ENCODE results near the gene SRPX2. TPM values are rescaled to one million over a fixed set of nuclear protein-coding genes. Genes with fewer than 3 reads are reported as not detected.

SRPX2 gene
- total RNA-seq, 1 donor from 2014 or later = 29.5 TPM

- no peak for TF ChIP-seq CTCF (conservative IDR thresholded peaks at IDR 0.05; ENCODE audit: low read depth, low read length)
- no peak for DNase-seq (ENCODE audit: low read depth)
- H3K4me3 ChIP-seq (ENCODE audit: low read depth, low read length) = no peak overlapping the region
These were observed 51.3 kb downstream of the SRPX2 start for GRCh38 chrX:100695302-100695701.

GRCh38 chrX:100695991-100696390 is 52.0 kb downstream of the SRPX2 start:
- no peak overlapping the region for H3K4me3 ChIP-seq (ENCODE audit: low read depth, low read length)
- DNase-seq (ENCODE audit: low read depth) = no peak
- TF ChIP-seq CTCF (conservative IDR thresholded peaks at IDR 0.05; ENCODE audit: low read depth, low read length) = no peak

- no peak overlapping the region for H3K4me3 ChIP-seq (ENCODE audit: low read depth, low read length)
- no peak for TF ChIP-seq CTCF (conservative IDR thresholded peaks at IDR 0.05; ENCODE audit: low read depth, low read length)
- no peak for DNase-seq (ENCODE audit: low read depth)
These were observed 52.8 kb downstream of the SRPX2 start for GRCh38 chrX:100696699-100697351.

- H3K4me3 ChIP-seq (ENCODE audit: low read depth, low read length) = no peak overlapping the region
- DNase-seq (ENCODE audit: low read depth) = no peak
- TF ChIP-seq CTCF (conservative IDR thresholded peaks at IDR 0.05; ENCODE audit: low read depth, low read length) = no peak
These were observed 54.6 kb downstream of the SRPX2 start for GRCh38 chrX:100698551-100698950.

GRCh38 chrX:100700809-100701208 is 56.8 kb downstream of the SRPX2 start:
- DNase-seq (ENCODE audit: low read depth) = no peak
- no peak overlapping the region for H3K4me3 ChIP-seq (ENCODE audit: low read depth, low read length)
- TF ChIP-seq CTCF (conservative IDR thresholded peaks at IDR 0.05; ENCODE audit: low read depth, low read length) = no peak

GRCh38 chrX:100704581-100705203 is 60.7 kb downstream of the SRPX2 start:
- no peak for DNase-seq (ENCODE audit: low read depth)
- no peak for TF ChIP-seq CTCF (conservative IDR thresholded peaks at IDR 0.05; ENCODE audit: low read depth, low read length)
- H3K4me3 ChIP-seq (ENCODE audit: low read depth, low read length) = no peak overlapping the region

GRCh38 chrX:100710816-100711215 is 66.8 kb downstream of the SRPX2 start:
- TF ChIP-seq CTCF (conservative IDR thresholded peaks at IDR 0.05; ENCODE audit: low read depth, low read length) = no peak
- no peak for DNase-seq (ENCODE audit: low read depth)
- H3K4me3 ChIP-seq (ENCODE audit: low read depth, low read length) = no peak overlapping the region
